GM21515 (cell line): ENCODE data around the gene GLIS1.

Experiments
- ATAC-seq: cut with Tn5 transposase; IDR thresholded peaks from one replicate; pipeline ENCODE4 v1.9.1; 2021; ENCODE audit not compliant: unreplicated experiment

Gene GLIS1

GRCh38 chr1:53583021-53583867, 155.7 kb downstream of the GLIS1 start:
- no peak for ATAC-seq

GRCh38 chr1:53582211-53583020, 156.5 kb downstream of the GLIS1 start:
- no peak for ATAC-seq

GRCh38 chr1:53581476-53581875, 157.5 kb downstream of the GLIS1 start:
- ATAC-seq: no peak

GRCh38 chr1:53580739-53581475, 158.1 kb downstream of the GLIS1 start:
- ATAC-seq: no peak

GRCh38 chr1:53580009-53580400, 159.0 kb downstream of the GLIS1 start:
- ATAC-seq: no peak

- no peak for ATAC-seq
These were observed 159.5 kb downstream of the GLIS1 start for GRCh38 chr1:53579221-53580008.

- ATAC-seq: no peak
These were observed 160.6 kb downstream of the GLIS1 start for GRCh38 chr1:53578358-53578757.

GRCh38 chr1:53577761-53578100, 161.2 kb downstream of the GLIS1 start:
- no peak for ATAC-seq

- no peak for ATAC-seq
These were observed 161.9 kb downstream of the GLIS1 start for GRCh38 chr1:53576866-53577760.

GRCh38 chr1:53576381-53576801, 162.6 kb downstream of the GLIS1 start:
- no peak for ATAC-seq

- ATAC-seq: no peak
These were observed 163.0 kb downstream of the GLIS1 start for GRCh38 chr1:53575955-53576320.

GRCh38 chr1:53575141-53575954, 163.6 kb downstream of the GLIS1 start:
- ATAC-seq: no peak

- ATAC-seq: no peak
These were observed 164.3 kb downstream of the GLIS1 start for GRCh38 chr1:53574621-53575020.

GRCh38 chr1:53573931-53574330, 165.0 kb downstream of the GLIS1 start:
- ATAC-seq: no peak

GRCh38 chr1:53573522-53573921, 165.4 kb downstream of the GLIS1 start:
- no peak for ATAC-seq

GRCh38 chr1:53572815-53573173, 166.2 kb downstream of the GLIS1 start:
- no peak for ATAC-seq

- no peak for ATAC-seq
These were observed 166.7 kb downstream of the GLIS1 start for GRCh38 chr1:53572065-53572814.

GRCh38 chr1:53568540-53568939, 170.4 kb downstream of the GLIS1 start:
- ATAC-seq: no peak
